Stimulated activated naive CD8-positive, alpha-beta T cell treated with anti-CD3 and anti-CD28 coated beads, Interleukin-15, amount 100 ng/mL, for 72 hours (primary cell): ENCODE measurements around the gene MAGI1.

Experiments used
- ATAC-seq: fragments of 150-1000 bp; cut with Tn5 transposase; 2 replicates; pipeline ENCODE4 v1.10.0; 2021; ENCODE audit warnings: mild to moderate bottlenecking, moderate library complexity
- DNase-seq, 2 donors: peaks; one replicate each; pipeline ENCODE4 v3.0.0; 2021 to 2022
- H3K27ac Mint-ChIP-seq, 2 donors: one replicate each; pipeline ENCODE4 v1.8.0; 2022; ENCODE audit warnings: mild to moderate bottlenecking in 2 of 2, mixed read lengths in 2 of 2, moderate library complexity in 2 of 2
- H3K27me3 Mint-ChIP-seq: one replicate; pipeline ENCODE4 v1.8.0; 2022; ENCODE audit warnings: mixed read lengths
- H3K4me1 Mint-ChIP-seq: one replicate; pipeline ENCODE4 v1.8.0; 2022; ENCODE audit warnings: mild to moderate bottlenecking, mixed read lengths
- H3K4me3 Mint-ChIP-seq, 2 donors: one replicate each; pipeline ENCODE4 v1.8.0; 2022; ENCODE audit warnings: mild to moderate bottlenecking in 2 of 2, mixed read lengths in 2 of 2, moderate library complexity in 1 of 2
- H3K9me3 Mint-ChIP-seq, 2 donors: one replicate each; pipeline ENCODE4 v1.8.0; 2022; ENCODE audit warnings: mixed read lengths in 2 of 2

MAGI1 gene

GRCh38 chr3:65831733-65832425 is 206.8 kb downstream of the MAGI1 start:
- Mint-ChIP-seq H3K27me3 (no peaks in the 10 kb centered on the region), H3K9me3 (peaks cover 9 to 10% of the 10 kb centered on the region in 2 donors), H3K27ac (no peak overlapping the region), H3K4me1 (no peaks in the 10 kb centered on the region), H3K4me3 (no peak overlapping the region)
- ATAC-seq (no peak), DNase-seq (no peak)

GRCh38 chr3:65830948-65831732 is 207.6 kb downstream of the MAGI1 start:
- DNase-seq (no peak), ATAC-seq (no peak)
- no peak overlapping the region for H3K4me3 Mint-ChIP-seq
- H3K9me3 Mint-ChIP-seq, result peaks cover 5% of the 10 kb centered on the region in 2 donors
- no peaks in the 10 kb centered on the region for H3K27me3 Mint-ChIP-seq
- no peak overlapping the region for H3K27ac Mint-ChIP-seq
- H3K4me1 Mint-ChIP-seq, result no peaks in the 10 kb centered on the region

- ATAC-seq (no peak), DNase-seq (no peak)
- Mint-ChIP-seq H3K9me3 (no peaks in the 10 kb centered on the region), H3K4me3 (no peak overlapping the region), H3K4me1 (no peaks in the 10 kb centered on the region), H3K27me3 (no peaks in the 10 kb centered on the region), H3K27ac (no peak overlapping the region)
Observed at GRCh38 chr3:65829228-65829627, 209.5 kb downstream of the MAGI1 start.

GRCh38 chr3:65828706-65829105 is 210.0 kb downstream of the MAGI1 start:
- Mint-ChIP-seq H3K4me1 (no peaks in the 10 kb centered on the region), H3K27me3 (no peaks in the 10 kb centered on the region), H3K9me3 (no peaks in the 10 kb centered on the region), H3K4me3 (no peak overlapping the region), H3K27ac (no peak overlapping the region)
- ATAC-seq (no peak), DNase-seq (no peak)

- H3K4me3 Mint-ChIP-seq, result no peak overlapping the region
- DNase-seq (no peak), ATAC-seq (no peak)
- H3K9me3 Mint-ChIP-seq, result no peaks in the 10 kb centered on the region
- no peaks in the 10 kb centered on the region for H3K27me3 Mint-ChIP-seq
- no peaks in the 10 kb centered on the region for H3K4me1 Mint-ChIP-seq
- H3K27ac Mint-ChIP-seq, result no peak overlapping the region
Observed at GRCh38 chr3:65827076-65827475, 211.6 kb downstream of the MAGI1 start.

- Mint-ChIP-seq H3K27me3 (no peaks in the 10 kb centered on the region), H3K4me3 (no peak overlapping the region), H3K27ac (no peak overlapping the region), H3K9me3 (peaks cover 0 to 8% of the 10 kb centered on the region in 2 donors), H3K4me1 (no peaks in the 10 kb centered on the region)
- DNase-seq (no peak), ATAC-seq (no peak)
Observed at GRCh38 chr3:65824166-65824565, 214.6 kb downstream of the MAGI1 start.

GRCh38 chr3:65820600-65820999 is 218.1 kb downstream of the MAGI1 start:
- ATAC-seq (no peak), DNase-seq (no peak)
- Mint-ChIP-seq H3K4me1 (no peaks in the 10 kb centered on the region), H3K27me3 (no peaks in the 10 kb centered on the region), H3K27ac (no peak overlapping the region), H3K9me3 (peaks cover 6 to 15% of the 10 kb centered on the region in 2 donors), H3K4me3 (no peak overlapping the region)

GRCh38 chr3:65819896-65820295 is 218.8 kb downstream of the MAGI1 start:
- H3K4me1 Mint-ChIP-seq, result no peaks in the 10 kb centered on the region
- DNase-seq, result no peak
- H3K27ac Mint-ChIP-seq, result no peak overlapping the region
- H3K4me3 Mint-ChIP-seq, result no peak overlapping the region
- ATAC-seq, result no peak
- peaks cover 6 to 15% of the 10 kb centered on the region in 2 donors for H3K9me3 Mint-ChIP-seq
- H3K27me3 Mint-ChIP-seq, result no peaks in the 10 kb centered on the region

- Mint-ChIP-seq H3K27me3 (no peaks in the 10 kb centered on the region), H3K9me3 (peaks cover 6 to 15% of the 10 kb centered on the region in 2 donors), H3K4me3 (no peak overlapping the region), H3K27ac (no peak overlapping the region), H3K4me1 (no peaks in the 10 kb centered on the region)
- ATAC-seq (no peak), DNase-seq (no peak)
Observed at GRCh38 chr3:65817553-65818126, 221.1 kb downstream of the MAGI1 start.

- no peak for ATAC-seq
- no peak overlapping the region for H3K27ac Mint-ChIP-seq
Observed at GRCh38 chr3:65816208-65816607, 222.5 kb downstream of the MAGI1 start.

GRCh38 chr3:65814845-65815578 is 223.7 kb downstream of the MAGI1 start:
- H3K27ac Mint-ChIP-seq, result no peak overlapping the region
- no peak overlapping the region for H3K4me3 Mint-ChIP-seq
- no peak for DNase-seq
- peaks cover 7% of the 10 kb centered on the region in 2 donors for H3K9me3 Mint-ChIP-seq
- H3K4me1 Mint-ChIP-seq, result no peaks in the 10 kb centered on the region
- no peaks in the 10 kb centered on the region for H3K27me3 Mint-ChIP-seq
- no peak for ATAC-seq

More at GRCh38 chr3:65816208-65816607, 222.5 kb downstream of the MAGI1 start:
- H3K4me1 Mint-ChIP-seq, result no peaks in the 10 kb centered on the region
- DNase-seq, result no peak
- peaks cover 6 to 8% of the 10 kb centered on the region in 2 donors for H3K9me3 Mint-ChIP-seq
- no peak overlapping the region for H3K4me3 Mint-ChIP-seq
- no peaks in the 10 kb centered on the region for H3K27me3 Mint-ChIP-seq

- no peak overlapping the region for H3K27ac Mint-ChIP-seq
- H3K4me1 Mint-ChIP-seq, result no peaks in the 10 kb centered on the region
Observed at GRCh38 chr3:65811892-65812291, 226.8 kb downstream of the MAGI1 start.

GRCh38 chr3:65811086-65811761 is 227.5 kb downstream of the MAGI1 start:
- H3K4me1 Mint-ChIP-seq, result no peaks in the 10 kb centered on the region
- no peak for ATAC-seq
- H3K9me3 Mint-ChIP-seq, result peaks cover 0 to 10% of the 10 kb centered on the region in 2 donors

More at GRCh38 chr3:65811892-65812291, 226.8 kb downstream of the MAGI1 start:
- Mint-ChIP-seq H3K9me3 (peaks cover 0 to 10% of the 10 kb centered on the region in 2 donors), H3K27me3 (no peaks in the 10 kb centered on the region), H3K4me3 (no peak overlapping the region)
- DNase-seq (no peak), ATAC-seq (no peak)

GRCh38 chr3:65810302-65810701 is 228.4 kb downstream of the MAGI1 start:
- no peaks in the 10 kb centered on the region for H3K27me3 Mint-ChIP-seq
- H3K27ac Mint-ChIP-seq, result no peak overlapping the region
- DNase-seq, result no peak
- no peak overlapping the region for H3K4me3 Mint-ChIP-seq
- H3K9me3 Mint-ChIP-seq, result peaks cover 5 to 10% of the 10 kb centered on the region in 2 donors
- ATAC-seq, result no peak
- H3K4me1 Mint-ChIP-seq, result no peaks in the 10 kb centered on the region

More at GRCh38 chr3:65811086-65811761, 227.5 kb downstream of the MAGI1 start:
- Mint-ChIP-seq H3K27ac (no peak overlapping the region), H3K4me3 (no peak overlapping the region), H3K27me3 (no peaks in the 10 kb centered on the region)
- DNase-seq, result no peak

GRCh38 chr3:65809641-65810150 is 229.0 kb downstream of the MAGI1 start:
- Mint-ChIP-seq H3K27ac (no peak overlapping the region), H3K4me3 (no peak overlapping the region), H3K27me3 (no peaks in the 10 kb centered on the region), H3K9me3 (peaks cover 10 to 11% of the 10 kb centered on the region in 2 donors), H3K4me1 (no peaks in the 10 kb centered on the region)
- ATAC-seq (no peak), DNase-seq (no peak)
